H1 (cell line): ENCODE data around the gene MYO1D. TPM values are rescaled to one million over a fixed set of nuclear protein-coding genes. Genes with fewer than 3 reads are reported as not detected.

Experiments used
- CTCF ChIA-PET: fragments of 300-600 bp; sonication (Branson Sonifier 250); formaldehyde crosslinking; loops from one replicate; lab custom pipeline; 2021; ENCODE audit not compliant: partially characterized antibody; lab: Charles Lee
- POLR2A ChIA-PET: fragments of 300-600 bp; sonication (Branson Sonifier 250); formaldehyde crosslinking; loops from one replicate; lab custom pipeline; 2021; ENCODE audit warnings: inconsistent platforms; ENCODE audit not compliant: partially characterized antibody; lab: Charles Lee
- DNase-seq, 2 experiments: peaks; one replicate each; pipeline versions ENCODE4 v3.0.0 to v3.0.0-alpha.2; 2010 to 2022; ENCODE audit warnings: low spot score in 2 of 2, low read depth in 1 of 2, mixed read lengths in 1 of 2
- FAIRE-seq: peaks from 2 replicates; lab custom pipeline; 2011; peaks lifted over from hg19 to GRCh38; lab: Jason Lieb, UNC
- H2AFZ ChIP-seq: 2 replicates; pipeline ENCODE4 v1.8.1; 2012; ENCODE audit warnings: low read length, inconsistent platforms
- H2AK5ac ChIP-seq: 2 replicates; pipeline ENCODE4 v1.6.1; 2013; ENCODE audit warnings: low read depth, low read length
- H2BK120ac ChIP-seq: replicated peaks from 2 replicates; pipeline ENCODE3; 2013; ENCODE audit warnings: low read depth, low read length, inconsistent platforms
- H2BK12ac ChIP-seq: 2 replicates; pipeline ENCODE4 v1.6.1; 2013; ENCODE audit warnings: low read depth, low read length
- H2BK15ac ChIP-seq: 2 replicates; pipeline ENCODE4 v1.6.1; 2013; ENCODE audit warnings: low read length
- H2BK20ac ChIP-seq: 2 replicates; pipeline ENCODE4 v1.6.1; 2013; ENCODE audit warnings: low read length
- H2BK5ac ChIP-seq: 2 replicates; pipeline ENCODE4 v1.6.1; 2013; ENCODE audit warnings: low read depth, low read length
- H3K14ac ChIP-seq: 2 replicates; pipeline ENCODE4 v1.6.1; 2013; ENCODE audit warnings: inconsistent platforms; ENCODE audit not compliant: insufficient read length
- H3K18ac ChIP-seq: 2 replicates; pipeline ENCODE4 v1.6.1; 2013; ENCODE audit warnings: low read length; ENCODE audit errors: extremely low read depth
- H3K23ac ChIP-seq: 2 replicates; pipeline ENCODE4 v1.6.1; 2013; ENCODE audit warnings: inconsistent platforms; ENCODE audit not compliant: insufficient read length
- H3K23me2 ChIP-seq: 2 replicates; pipeline ENCODE4 v1.6.1; 2013; ENCODE audit warnings: low read depth, low read length
- H3K27ac ChIP-seq: 2 replicates; pipeline ENCODE4 v1.6.1; 2011; ENCODE audit warnings: low read depth, low read length, inconsistent platforms
- H3K27me3 ChIP-seq, 4 experiments: replicated peaks in 1 of 4; 1 replicate in 1 of 4; 2 replicates in 3 of 4; pipeline versions ENCODE4 v1.6.1 to v1.8.1; 2011 to 2013; ENCODE audit warnings: low read length in 3 of 4, mild to moderate bottlenecking in 3 of 4, inconsistent platforms in 2 of 4, mixed read lengths in 2 of 4, moderate library complexity in 1 of 4; ENCODE audit not compliant: control insufficient read depth in 3 of 4, insufficient read depth in 3 of 4; ENCODE audit errors: extremely low read depth in 1 of 4
- H3K36me3 ChIP-seq, 4 experiments: 2 replicates each; pipeline versions ENCODE4 v1.6.1 to v1.8.1; 2011 to 2013; ENCODE audit warnings: mild to moderate bottlenecking in 4 of 4, low read length in 3 of 4, moderate library complexity in 2 of 4, control low read depth in 1 of 4, inconsistent platforms in 1 of 4; ENCODE audit not compliant: insufficient read depth in 4 of 4, control insufficient read depth in 2 of 4
- H3K4ac ChIP-seq: replicated peaks from 2 replicates; pipeline ENCODE3; 2013; ENCODE audit warnings: low read length, low read depth, mixed read lengths, inconsistent platforms; ENCODE audit not compliant: insufficient read length
- H3K4me1 ChIP-seq, 4 experiments: replicated peaks in 1 of 4; 1 replicate in 1 of 4; 2 replicates in 3 of 4; pipeline versions ENCODE4 v1.6.1 to v1.8.1; 2011 to 2013; ENCODE audit warnings: low read length in 3 of 4, inconsistent platforms in 2 of 4, mixed read lengths in 1 of 4; ENCODE audit not compliant: insufficient read depth in 4 of 4, control insufficient read depth in 3 of 4
- H3K4me2 ChIP-seq, 2 experiments: 2 replicates each; pipeline versions ENCODE4 v1.6.1 to v1.8.1; 2011 to 2013; ENCODE audit warnings: low read depth in 2 of 2, low read length in 2 of 2, control low read depth in 1 of 2, inconsistent platforms in 1 of 2, mild to moderate bottlenecking in 1 of 2; ENCODE audit not compliant: insufficient read depth in 1 of 2
- H3K4me3 ChIP-seq, 4 experiments: fragments of 200-600, 300-600 bp in 1 of 4; sonication (generic), shearing (Covaris generic), sonication (Bioruptor Twin) in 1 of 4; 2 replicates each; pipeline versions ENCODE4 v1.5.1 to v1.8.1; 2011 to 2016; ENCODE audit warnings: low read length in 4 of 4, low read depth in 3 of 4, control low read depth in 2 of 4, inconsistent platforms in 2 of 4, mild to moderate bottlenecking in 2 of 4, mixed read lengths in 1 of 4, moderate library complexity in 1 of 4; ENCODE audit not compliant: insufficient read depth in 2 of 4; ENCODE audit errors: extremely low read depth in 1 of 4
- H3K56ac ChIP-seq: replicated peaks from 2 replicates; pipeline ENCODE3; 2013; ENCODE audit warnings: low read depth, mild to moderate bottlenecking, mixed read lengths, low read length, inconsistent platforms; ENCODE audit not compliant: insufficient read length
- H3K79me1 ChIP-seq: 2 replicates; pipeline ENCODE4 v1.6.1; 2013; ENCODE audit warnings: low read depth, low read length, control low read depth
- H3K79me2 ChIP-seq, 2 experiments: 2 replicates each; pipeline versions ENCODE4 v1.6.1 to v1.8.1; 2012 to 2013; ENCODE audit warnings: low read length in 2 of 2, mild to moderate bottlenecking in 2 of 2, inconsistent platforms in 1 of 2; ENCODE audit not compliant: insufficient read depth in 2 of 2, control insufficient read depth in 1 of 2
- H3K9ac ChIP-seq, 4 experiments: replicated peaks in 1 of 4; 1 replicate in 1 of 4; 2 replicates in 3 of 4; pipeline versions ENCODE4 v1.6.1 to v1.8.1; 2011 to 2013; ENCODE audit warnings: low read depth in 3 of 4, low read length in 3 of 4, control low read depth in 2 of 4, mild to moderate bottlenecking in 2 of 4, moderate library complexity in 2 of 4, inconsistent platforms in 1 of 4; ENCODE audit errors: extremely low read depth in 1 of 4
- H3K9me3 ChIP-seq, 2 experiments: 2 replicates each; pipeline versions ENCODE4 v1.6.1 to v1.8.1; 2012 to 2013; ENCODE audit warnings: mild to moderate bottlenecking in 2 of 2, moderate library complexity in 2 of 2, control low read depth in 1 of 2, inconsistent platforms in 1 of 2, low read depth in 1 of 2, low read length in 1 of 2, mixed read lengths in 1 of 2; ENCODE audit not compliant: insufficient read depth in 2 of 2
- H4K20me1 ChIP-seq, 2 experiments: replicated peaks in 1 of 2; 2 replicates each; pipeline versions ENCODE3 to v1.8.1; 2011 to 2013; ENCODE audit warnings: inconsistent platforms in 2 of 2, low read length in 2 of 2, mild to moderate bottlenecking in 1 of 2; ENCODE audit not compliant: insufficient read depth in 2 of 2, control insufficient read depth in 1 of 2
- H4K5ac ChIP-seq: 2 replicates; pipeline ENCODE4 v1.6.1; 2013; ENCODE audit warnings: low read length, low read depth, mixed read lengths, inconsistent platforms; ENCODE audit not compliant: insufficient read length
- H4K8ac ChIP-seq: 2 replicates; pipeline ENCODE4 v1.8.0; 2013; ENCODE audit warnings: mild to moderate bottlenecking, moderate library complexity, low read length, inconsistent platforms; ENCODE audit not compliant: insufficient read depth; ENCODE audit errors: extremely low read depth
- H4K91ac ChIP-seq: replicated peaks from 2 replicates; pipeline ENCODE3; 2013; ENCODE audit warnings: low read length, mixed read lengths, inconsistent platforms; ENCODE audit not compliant: insufficient read length
- CBX8 ChIP-seq: fragments of 300-800, 300-1000 bp; sonication (generic); IDR thresholded peaks from 2 replicates; pipeline ENCODE4 v1.7.1; 2016; ENCODE audit warnings: low read depth, low read length, borderline replicate concordance
- FOSL1 ChIP-seq: IDR thresholded peaks from 2 replicates; pipeline ENCODE4 v1.6.1; 2011; ENCODE audit warnings: mild to moderate bottlenecking, low read depth, low read length, moderate library complexity; ENCODE audit not compliant: insufficient read depth
- NANOG ChIP-seq: IDR thresholded peaks from 2 replicates; pipeline ENCODE4 v1.6.1; 2011; ENCODE audit warnings: low read length, low read depth, mild to moderate bottlenecking, inconsistent platforms; ENCODE audit not compliant: insufficient read depth, poor library complexity, severe bottlenecking
- POLR2A ChIP-seq, 2 experiments: IDR thresholded peaks; 1 replicate in 1 of 2; 2 replicates in 1 of 2; pipeline ENCODE4 v1.6.1; 2011; ENCODE audit warnings: low read depth in 2 of 2, low read length in 2 of 2, mild to moderate bottlenecking in 2 of 2; ENCODE audit errors: control extremely low read depth in 1 of 2
- RNF2 ChIP-seq: fragments of 200-900, 300-1000 bp; sonication (generic); IDR thresholded peaks from 2 replicates; pipeline ENCODE4 v1.7.1; 2016; ENCODE audit warnings: borderline replicate concordance, low read depth, mild to moderate bottlenecking, antibody characterized with exemption, low read length; ENCODE audit not compliant: poor library complexity, severe bottlenecking; ENCODE audit errors: missing control alignments
- SIN3A ChIP-seq, 2 experiments: IDR thresholded peaks in 1 of 2; conservative IDR thresholded peaks in 1 of 2; 2 replicates each; pipeline ENCODE4 v1.6.1; 2011 to 2012; ENCODE audit warnings: low read length in 2 of 2, improper control_type of control experiment in 1 of 2, low read depth in 1 of 2, mild to moderate bottlenecking in 1 of 2
- SIRT6 ChIP-seq: IDR thresholded peaks from one replicate; pipeline ENCODE4 v1.7.1; 2012; ENCODE audit warnings: low read length, inconsistent platforms
- SIX5 ChIP-seq: IDR thresholded peaks from 2 replicates; pipeline ENCODE4 v1.6.1; 2011; ENCODE audit warnings: mild to moderate bottlenecking, low read depth, low read length
- SP4 ChIP-seq: IDR thresholded peaks from 2 replicates; pipeline ENCODE4 v1.6.1; 2012; ENCODE audit warnings: low read length, inconsistent platforms
- ZNF274 ChIP-seq: IDR thresholded peaks from 2 replicates; pipeline ENCODE4 v1.7.0; 2012; ENCODE audit warnings: low read length, borderline replicate concordance; ENCODE audit errors: extremely low read depth
- WGBS, 2 experiments: shearing (Covaris generic) in 1 of 2; methylation state at CpG; one replicate each; pipeline versions ENCODE4 v1.1.6 to v1.1.7; 2013 to 2015; ENCODE audit warnings: low lambda C conversion rate in 2 of 2, mixed read lengths in 2 of 2, inconsistent platforms in 1 of 2, low coverage in 1 of 2, missing lambda C conversion rate in 1 of 2; ENCODE audit not compliant: insufficient replicate concordance in 2 of 2, insufficient coverage in 1 of 2, insufficient read length in 1 of 2; ENCODE audit errors: extremely low coverage in 1 of 2, missing lambda C conversion rate in 1 of 2; 5-methylcytosine and 5-hydroxymethylcytosine counted together
- polyA plus RNA-seq, 7 experiments: library from polyadenylated mRNA; depleted of rRNA in 3 of 7; stranded (reverse) in 5 of 7; unstranded in 2 of 7; fragments of >200 nt in 5 of 7; fragments of 200-250 nt in 2 of 7; gene quantifications; 1 replicate in 5 of 7; 2 replicates in 1 of 7; 4 replicates in 1 of 7; pipeline versions ENCODE4 v1.2.1 to v1.2.3, GENCODE V29; 2011 to 2013; ENCODE audit warnings: missing spikeins in 2 of 7, mixed read lengths in 2 of 7
- total RNA-seq: library from RNA; stranded (reverse); fragmentation: NEBNext Ultra II Directional; extraction: Animal tissue kit (Norgen Biotek cat#: 25700); gene quantifications from 2 replicates; pipeline ENCODE4 v1.2.1, GENCODE V29; 2021
- TF ChIP-seq, protein P1 (sequence below): IDR thresholded peaks from 2 replicates; pipeline ENCODE4 v1.6.1; 2012; ENCODE audit warnings: inconsistent platforms
- TF ChIP-seq, protein P2 (sequence below): IDR thresholded peaks from 2 replicates; pipeline ENCODE4 v1.6.1; 2012; ENCODE audit warnings: low read length, inconsistent platforms

The MYO1D gene
- total and polyA plus RNA-seq, 2 of the 8 experiments (the other 6 are each of a cell fraction or from before 2014, with no cell fraction given): 6.5 to 25.4 TPM

DNA sequence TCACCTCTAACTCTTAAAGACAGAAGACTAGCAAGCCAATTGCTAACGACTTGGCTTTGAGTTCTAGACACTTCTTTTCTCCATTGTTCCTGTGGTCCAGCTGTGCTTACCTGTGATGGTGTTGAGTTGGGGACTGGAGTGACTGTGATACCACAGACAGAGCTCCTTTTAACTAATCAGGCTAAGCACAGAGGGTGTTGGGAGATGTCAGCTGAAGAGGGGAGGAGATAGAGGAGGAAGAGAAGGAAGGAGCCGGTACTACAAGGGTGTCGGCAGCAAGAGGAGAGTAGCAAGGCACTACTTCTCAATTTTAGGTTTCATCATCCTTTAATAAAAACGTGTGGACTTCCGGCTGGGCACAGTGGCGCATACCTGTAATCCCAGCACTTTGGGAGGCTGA, 5.1 kb upstream of the MYO1D start:
- Histone ChIP-seq H3K23me2 (no peaks in the 10 kb centered on the region; the same call in 1 of the 2 replicates), H3K4ac (no peak overlapping the region), H3K56ac (no peak overlapping the region), H3K4me3 (no peak overlapping the region), H2BK12ac (no peak overlapping the region), H2AK5ac (no peak overlapping the region), H3K4me1 (peaks cover 0 to 3% (median 0%) of the 10 kb centered on the region in 4 experiments; a peak in 2 of 7 replicates), H2BK120ac (no peak overlapping the region), H2BK15ac (no peak overlapping the region), H3K18ac (no peak overlapping the region), H3K14ac (no peak overlapping the region), H3K36me3 (no peaks in the 10 kb centered on the region), H3K9ac (no peak overlapping the region), H3K27me3 (no peaks in the 10 kb centered on the region), H4K91ac (no peak overlapping the region), H4K5ac (no peak overlapping the region), H3K9me3 (no peaks in the 10 kb centered on the region; a peak in 1 of 4 replicates), H3K23ac (no peak overlapping the region), H2BK5ac (no peak overlapping the region), H2BK20ac (no peak overlapping the region), H3K27ac (no peak overlapping the region), H3K79me1 (no peaks in the 10 kb centered on the region), H2AFZ (no peak overlapping the region), H3K79me2 (no peaks in the 10 kb centered on the region), H4K8ac (no peak overlapping the region), H3K4me2 (no peak overlapping the region), H4K20me1 (no peaks in the 10 kb centered on the region)
- FAIRE-seq (no peak), DNase-seq (no peak)
- CTCF ChIA-PET: interaction anchor here (1.0 to 1.6 kb wide), 2 partner anchors 14 to 54 kb away, joined by 3 to 5 read pairs; no protein-coding TSS in a partner anchor
- WGBS, 2 experiments: 80% methylated on average over 6 of the region's 6 CpGs; no CpG with 5 or more reads in 1 of the 2 experiments
- POLR2A ChIA-PET: interaction anchor here (1.3 kb wide), 1 partner anchor 49 kb away, joined by 3 read pairs; no protein-coding TSS in a partner anchor
- TF ChIP-seq, protein P1, sequence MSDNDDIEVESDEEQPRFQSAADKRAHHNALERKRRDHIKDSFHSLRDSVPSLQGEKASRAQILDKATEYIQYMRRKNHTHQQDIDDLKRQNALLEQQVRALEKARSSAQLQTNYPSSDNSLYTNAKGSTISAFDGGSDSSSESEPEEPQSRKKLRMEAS: no peak
- TF ChIP-seq ZNF274 (no peak), SIX5 (no peak), POLR2A (IDR thresholded peaks at IDR 0.05; ENCODE audit: control extremely low read depth in 1 of 2, low read depth in 2 of 2, low read length in 2 of 2) (no peak), SIN3A (conservative IDR thresholded peaks at IDR 0.05 in 1 of 2, IDR thresholded peaks at IDR 0.05 in 1 of 2; ENCODE audit: low read depth in 1 of 2, low read length in 2 of 2) (no peak), SP4 (no peak), FOSL1 (no peak), RNF2 (no peak), SIRT6 (no peak), CBX8 (no peak), NANOG (no peak)
- TF ChIP-seq, protein P2, sequence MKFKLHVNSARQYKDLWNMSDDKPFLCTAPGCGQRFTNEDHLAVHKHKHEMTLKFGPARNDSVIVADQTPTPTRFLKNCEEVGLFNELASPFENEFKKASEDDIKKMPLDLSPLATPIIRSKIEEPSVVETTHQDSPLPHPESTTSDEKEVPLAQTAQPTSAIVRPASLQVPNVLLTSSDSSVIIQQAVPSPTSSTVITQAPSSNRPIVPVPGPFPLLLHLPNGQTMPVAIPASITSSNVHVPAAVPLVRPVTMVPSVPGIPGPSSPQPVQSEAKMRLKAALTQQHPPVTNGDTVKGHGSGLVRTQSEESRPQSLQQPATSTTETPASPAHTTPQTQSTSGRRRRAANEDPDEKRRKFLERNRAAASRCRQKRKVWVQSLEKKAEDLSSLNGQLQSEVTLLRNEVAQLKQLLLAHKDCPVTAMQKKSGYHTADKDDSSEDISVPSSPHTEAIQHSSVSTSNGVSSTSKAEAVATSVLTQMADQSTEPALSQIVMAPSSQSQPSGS: no peak
